Erythroblast (primary cell): Measurements from ENCODE around the gene TEX35.
"Not testable (repeated sequence)": the region's sequence is repeated elsewhere in the genome, so short reads cannot be mapped to it uniquely, and the experiment has no call there.

Experiments used
- GATA1 ChIP-seq: IDR thresholded peaks from 2 replicates; pipeline ENCODE4 v1.6.1; 2011; ENCODE audit warnings: low read depth, mild to moderate bottlenecking, control low read depth, low read length, moderate library complexity
- POLR2A ChIP-seq: IDR thresholded peaks from 2 replicates; pipeline ENCODE4 v1.6.1; 2011; ENCODE audit warnings: mild to moderate bottlenecking, low read length

GRCh38 chr1:178554351-178554750, 41.4 kb downstream of the TEX35 start:
- TF ChIP-seq POLR2A, GATA1: not testable (repeated sequence)
